GM19193 (cell line): Measurements from ENCODE around the gene NCAPG2.

Experiments
- POLR2A ChIP-seq: IDR thresholded peaks from 4 replicates; pipeline ENCODE4 v1.6.1; 2011; ENCODE audit not compliant: insufficient read depth, insufficient read length; ENCODE audit errors: extremely low read depth

The NCAPG2 gene

GRCh38 chr7:158704524-158705233 is at the start of gene NCAPG2:
Gene NCAPG2 (minus strand): TSS chr7:158704804. CDS start chr7:158701899, 2,905 bp downstream.
- peak; percentile 90 for TF ChIP-seq POLR2A

GRCh38 chr7:158753900-158754299 is 49.3 kb upstream of the NCAPG2 start:
- no peak for TF ChIP-seq POLR2A

GRCh38 chr7:158751751-158752150 is 47.1 kb upstream of the NCAPG2 start:
- TF ChIP-seq POLR2A: no peak

GRCh38 chr7:158751199-158751598 is 46.6 kb upstream of the NCAPG2 start:
- no peak for TF ChIP-seq POLR2A

GRCh38 chr7:158750702-158751101 is 46.1 kb upstream of the NCAPG2 start:
- TF ChIP-seq POLR2A: no peak

- TF ChIP-seq POLR2A: no peak
These were observed 44.8 kb upstream of the NCAPG2 start for GRCh38 chr7:158749396-158749795.

GRCh38 chr7:158748335-158748734 is 43.7 kb upstream of the NCAPG2 start:
- no peak for TF ChIP-seq POLR2A

- no peak for TF ChIP-seq POLR2A
These were observed 42.8 kb upstream of the NCAPG2 start for GRCh38 chr7:158747408-158747807.

GRCh38 chr7:158746957-158747356 is 42.4 kb upstream of the NCAPG2 start:
- TF ChIP-seq POLR2A: no peak

- TF ChIP-seq POLR2A: no peak
These were observed 40.6 kb upstream of the NCAPG2 start for GRCh38 chr7:158745057-158745715.

- TF ChIP-seq POLR2A: no peak
These were observed 39.5 kb upstream of the NCAPG2 start for GRCh38 chr7:158744070-158744469.

GRCh38 chr7:158743219-158743618 is 38.6 kb upstream of the NCAPG2 start:
- TF ChIP-seq POLR2A: no peak

GRCh38 chr7:158742065-158742821 is 37.6 kb upstream of the NCAPG2 start:
- TF ChIP-seq POLR2A: no peak

- TF ChIP-seq POLR2A: no peak
These were observed 36.7 kb upstream of the NCAPG2 start for GRCh38 chr7:158741294-158741666.

- TF ChIP-seq POLR2A: no peak
These were observed 36.2 kb upstream of the NCAPG2 start for GRCh38 chr7:158740657-158741293.

GRCh38 chr7:158740013-158740656 is 35.5 kb upstream of the NCAPG2 start:
- no peak for TF ChIP-seq POLR2A

GRCh38 chr7:158738841-158739240 is 34.2 kb upstream of the NCAPG2 start:
- TF ChIP-seq POLR2A: no peak
